Calu3 (cell line): ENCODE measurements around the gene NUMA1. TPM values are rescaled to one million over a fixed set of nuclear protein-coding genes. Genes with fewer than 3 reads are reported as not detected.

Source experiments
- BruUV-seq: library from RNA; stranded (reverse); fragments of 400-500 nt; replicated peaks from 2 replicates; lab custom pipeline; 2021; lab: Mats Ljungman, UMichigan
- CTCF ChIA-PET: fragments of 300-600 bp; sonication (Branson Sonifier 250); formaldehyde crosslinking; loops from one replicate; lab custom pipeline; 2022; ENCODE audit warnings: antibody characterized with exemption; lab: Charles Lee
- DNase-seq: peaks from one replicate; pipeline ENCODE4 v3.0.0; 2022
- H3K27ac Mint-ChIP-seq: one replicate; pipeline ENCODE4 v1.8.0; 2022; ENCODE audit warnings: mixed read lengths; ENCODE audit not compliant: unreplicated experiment
- H3K27me3 Mint-ChIP-seq: one replicate; pipeline ENCODE4 v1.8.0; 2022; ENCODE audit warnings: mixed read lengths; ENCODE audit not compliant: unreplicated experiment
- H3K36me3 Mint-ChIP-seq: one replicate; pipeline ENCODE4 v1.8.0; 2022; ENCODE audit warnings: mild to moderate bottlenecking, moderate library complexity, mixed read lengths; ENCODE audit not compliant: insufficient read depth, unreplicated experiment
- H3K4me1 Mint-ChIP-seq: one replicate; pipeline ENCODE4 v1.8.0; 2022; ENCODE audit warnings: mild to moderate bottlenecking, low read depth, mixed read lengths; ENCODE audit not compliant: unreplicated experiment
- H3K4me3 Mint-ChIP-seq: one replicate; pipeline ENCODE4 v1.8.0; 2022; ENCODE audit warnings: mild to moderate bottlenecking, low read depth, moderate library complexity, mixed read lengths; ENCODE audit not compliant: unreplicated experiment
- H3K9me3 Mint-ChIP-seq: one replicate; pipeline ENCODE4 v1.8.0; 2022; ENCODE audit warnings: low read depth, mixed read lengths; ENCODE audit not compliant: unreplicated experiment
- intact Hi-C: fragments of 100-400 bp; cut with micrococcal nuclease; formaldehyde crosslinking; loops from one replicate; pipeline ENCODE4 v1.10.0; 2022; ENCODE audit not compliant: unreplicated experiment
- total RNA-seq: library from RNA; stranded (reverse); gene quantifications from 2 replicates; pipeline ENCODE4 v1.2.3, GENCODE V29; 2022
- TF ChIP-seq, protein P1 (sequence below): fragments of 200-600 bp; IDR thresholded peaks from one replicate; pipeline ENCODE4 v1.8.0; 2022; ENCODE audit warnings: antibody characterized with exemption; ENCODE audit not compliant: unreplicated experiment

Gene NUMA1
- total RNA-seq, 1 experiment from 2014 or later = 146 TPM

DNA sequence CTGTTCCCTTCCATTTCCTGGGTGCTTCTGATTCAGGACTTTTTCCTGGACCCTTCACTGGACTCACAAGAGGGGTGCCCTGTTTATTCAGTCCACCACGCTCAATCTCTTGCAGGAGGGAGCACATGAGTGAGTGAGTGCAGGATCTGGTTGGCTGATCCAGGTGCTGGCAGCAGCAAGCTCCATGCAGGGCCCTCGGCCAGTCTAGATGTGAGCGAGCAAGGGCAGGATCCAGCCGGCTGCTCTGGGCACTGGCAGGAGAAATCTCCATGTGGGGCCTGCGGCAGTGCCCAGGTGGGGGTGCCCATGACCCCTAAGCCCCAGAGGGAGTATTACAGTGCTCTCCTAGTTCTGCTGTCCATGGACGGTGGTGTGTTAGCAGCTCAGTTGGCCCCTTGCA is 43.7 kb upstream of the NUMA1 start:
- intact Hi-C loops = no loop called here
- no peaks in the 10 kb centered on the region for H3K4me1 Mint-ChIP-seq
- CTCF ChIA-PET = no interaction called here
- H3K4me3 Mint-ChIP-seq = no peak overlapping the region
- no peak overlapping the region for H3K27ac Mint-ChIP-seq
- no peak for DNase-seq
- H3K36me3 Mint-ChIP-seq = no peaks in the 10 kb centered on the region
- H3K27me3 Mint-ChIP-seq = peaks cover 12% of the 10 kb centered on the region
- H3K9me3 Mint-ChIP-seq = peaks cover 5% of the 10 kb centered on the region
- TF ChIP-seq, protein P1, sequence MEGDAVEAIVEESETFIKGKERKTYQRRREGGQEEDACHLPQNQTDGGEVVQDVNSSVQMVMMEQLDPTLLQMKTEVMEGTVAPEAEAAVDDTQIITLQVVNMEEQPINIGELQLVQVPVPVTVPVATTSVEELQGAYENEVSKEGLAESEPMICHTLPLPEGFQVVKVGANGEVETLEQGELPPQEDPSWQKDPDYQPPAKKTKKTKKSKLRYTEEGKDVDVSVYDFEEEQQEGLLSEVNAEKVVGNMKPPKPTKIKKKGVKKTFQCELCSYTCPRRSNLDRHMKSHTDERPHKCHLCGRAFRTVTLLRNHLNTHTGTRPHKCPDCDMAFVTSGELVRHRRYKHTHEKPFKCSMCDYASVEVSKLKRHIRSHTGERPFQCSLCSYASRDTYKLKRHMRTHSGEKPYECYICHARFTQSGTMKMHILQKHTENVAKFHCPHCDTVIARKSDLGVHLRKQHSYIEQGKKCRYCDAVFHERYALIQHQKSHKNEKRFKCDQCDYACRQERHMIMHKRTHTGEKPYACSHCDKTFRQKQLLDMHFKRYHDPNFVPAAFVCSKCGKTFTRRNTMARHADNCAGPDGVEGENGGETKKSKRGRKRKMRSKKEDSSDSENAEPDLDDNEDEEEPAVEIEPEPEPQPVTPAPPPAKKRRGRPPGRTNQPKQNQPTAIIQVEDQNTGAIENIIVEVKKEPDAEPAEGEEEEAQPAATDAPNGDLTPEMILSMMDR = no peak
- BruUV-seq = no TSS peak

DNA sequence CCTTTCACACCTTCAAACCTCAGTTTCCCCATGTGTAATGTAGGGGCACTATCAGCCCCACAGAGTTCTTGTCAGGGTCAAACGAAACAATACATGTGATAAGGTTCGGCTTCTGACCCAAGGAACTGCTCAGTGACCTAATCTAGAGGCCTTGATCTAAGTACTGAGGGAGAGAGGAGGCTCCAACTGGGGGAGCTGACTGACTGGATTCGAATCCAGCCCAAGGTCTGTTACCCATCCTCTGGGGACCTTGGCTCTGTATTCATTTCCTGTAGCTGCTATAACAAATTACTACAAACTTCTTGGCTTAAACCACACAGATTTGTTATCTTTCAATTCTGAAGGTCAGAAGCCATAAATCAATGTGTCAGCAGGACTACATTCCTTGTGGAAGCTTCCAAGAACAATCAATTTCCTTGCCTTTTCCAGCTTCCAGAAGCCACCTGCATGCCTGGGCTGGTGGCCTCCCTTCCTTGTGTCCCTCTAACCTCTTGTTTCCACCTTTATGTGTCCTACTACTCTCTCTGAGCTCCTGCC is 42.8 kb upstream of the NUMA1 start:
- intact Hi-C loops = no loop called here
- no peak for DNase-seq
- no TSS peak for BruUV-seq
- CTCF ChIA-PET = no interaction called here
- Mint-ChIP-seq H3K4me1 (no peaks in the 10 kb centered on the region), H3K4me3 (no peak overlapping the region), H3K27ac (no peak overlapping the region), H3K9me3 (no peaks in the 10 kb centered on the region), H3K27me3 (peaks cover 3% of the 10 kb centered on the region), H3K36me3 (no peaks in the 10 kb centered on the region)
- TF ChIP-seq, protein P1 = no peak

DNA sequence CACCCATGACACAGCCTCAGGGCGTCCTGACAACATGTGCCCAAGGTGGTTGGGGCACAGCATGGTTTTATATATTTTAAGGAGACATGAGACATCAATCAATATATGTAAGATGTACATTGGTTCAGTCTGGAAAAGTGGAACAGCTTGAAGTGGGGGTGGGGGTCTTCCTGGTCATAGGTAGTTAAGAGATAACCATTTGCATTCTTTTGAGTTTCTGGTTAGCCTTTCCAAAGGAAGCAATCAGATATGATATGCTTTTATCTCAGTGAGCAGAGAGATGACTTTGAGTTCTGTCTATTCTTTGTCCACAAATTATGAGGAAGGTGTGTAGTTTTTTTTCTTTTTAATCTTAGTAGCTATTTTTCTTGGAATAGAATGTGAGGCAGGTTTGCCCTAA is 42.3 kb upstream of the NUMA1 start:
- Mint-ChIP-seq H3K36me3 (no peaks in the 10 kb centered on the region), H3K4me3 (no peak overlapping the region), H3K9me3 (no peaks in the 10 kb centered on the region), H3K27me3 (no peaks in the 10 kb centered on the region), H3K27ac (no peak overlapping the region), H3K4me1 (no peaks in the 10 kb centered on the region)
- CTCF ChIA-PET = no interaction called here
- TF ChIP-seq, protein P1 = no peak
- no TSS peak for BruUV-seq
- DNase-seq = no peak
- intact Hi-C loops = no loop called here

DNA sequence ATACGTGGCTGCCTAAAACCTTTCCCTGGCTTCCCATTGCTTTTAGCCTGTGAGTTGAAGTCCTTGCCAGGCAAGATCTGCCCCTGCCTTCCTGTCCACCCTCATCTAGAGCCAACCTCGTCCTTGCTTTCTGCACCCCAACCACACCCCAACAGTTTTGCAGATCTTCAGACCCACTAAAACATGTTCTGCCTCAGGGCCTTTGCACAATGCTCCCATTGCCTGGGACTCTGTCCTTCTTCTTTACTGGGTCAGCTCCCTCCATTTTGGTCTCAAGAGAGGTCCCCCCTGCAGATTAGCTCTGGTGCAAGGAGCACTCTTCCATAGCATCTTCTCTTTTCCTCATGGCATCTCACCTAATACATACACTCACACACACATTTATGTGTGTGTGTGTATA is 40.6 kb upstream of the NUMA1 start:
- CTCF ChIA-PET = no interaction called here
- TF ChIP-seq, protein P1 = no peak
- Mint-ChIP-seq H3K27ac (no peak overlapping the region), H3K4me1 (no peaks in the 10 kb centered on the region), H3K36me3 (no peaks in the 10 kb centered on the region), H3K9me3 (no peaks in the 10 kb centered on the region), H3K4me3 (no peak overlapping the region), H3K27me3 (peaks cover 12% of the 10 kb centered on the region)
- DNase-seq = no peak
- intact Hi-C loops = no loop called here
- BruUV-seq = no TSS peak
